Stomach smooth muscle (tissue), 2 donors: ENCODE measurements around the gene UBE2D2.
A peak's percentile ranks its signal among the peaks of the same experiment; 100 is the strongest.

Source experiments
- H3K27ac ChIP-seq: one replicate; pipeline ENCODE4 v1.7.0; 2013; ENCODE audit warnings: mild to moderate bottlenecking, low read length, inconsistent platforms
- H3K27me3 ChIP-seq, 2 donors: one replicate each; pipeline ENCODE4 v1.7.0; 2013; ENCODE audit warnings: low read length in 2 of 2; ENCODE audit not compliant: insufficient read depth in 2 of 2, control insufficient read depth in 1 of 2
- H3K36me3 ChIP-seq, 2 donors: one replicate each; pipeline ENCODE4 v1.7.0; 2013; ENCODE audit warnings: low read length in 2 of 2; ENCODE audit not compliant: control insufficient read depth in 2 of 2, insufficient read depth in 2 of 2
- H3K4me1 ChIP-seq: one replicate; pipeline ENCODE4 v1.7.0; 2013; ENCODE audit warnings: low read length; ENCODE audit not compliant: control insufficient read depth, insufficient read depth
- H3K4me3 ChIP-seq, 2 donors: one replicate each; pipeline ENCODE4 v1.7.0; 2013; ENCODE audit warnings: low read length in 2 of 2
- H3K9ac ChIP-seq, 2 donors: one replicate each; pipeline ENCODE4 v1.7.0; 2013; ENCODE audit warnings: low read length in 2 of 2, mild to moderate bottlenecking in 1 of 2
- H3K9me3 ChIP-seq, 2 donors: one replicate each; pipeline ENCODE4 v1.7.0; 2013; ENCODE audit warnings: low read length in 2 of 2; ENCODE audit not compliant: control insufficient read depth in 2 of 2
- donor health status: healthy.
- donor health status: Pancreatic carcinoma.

Gene UBE2D2

DNA sequence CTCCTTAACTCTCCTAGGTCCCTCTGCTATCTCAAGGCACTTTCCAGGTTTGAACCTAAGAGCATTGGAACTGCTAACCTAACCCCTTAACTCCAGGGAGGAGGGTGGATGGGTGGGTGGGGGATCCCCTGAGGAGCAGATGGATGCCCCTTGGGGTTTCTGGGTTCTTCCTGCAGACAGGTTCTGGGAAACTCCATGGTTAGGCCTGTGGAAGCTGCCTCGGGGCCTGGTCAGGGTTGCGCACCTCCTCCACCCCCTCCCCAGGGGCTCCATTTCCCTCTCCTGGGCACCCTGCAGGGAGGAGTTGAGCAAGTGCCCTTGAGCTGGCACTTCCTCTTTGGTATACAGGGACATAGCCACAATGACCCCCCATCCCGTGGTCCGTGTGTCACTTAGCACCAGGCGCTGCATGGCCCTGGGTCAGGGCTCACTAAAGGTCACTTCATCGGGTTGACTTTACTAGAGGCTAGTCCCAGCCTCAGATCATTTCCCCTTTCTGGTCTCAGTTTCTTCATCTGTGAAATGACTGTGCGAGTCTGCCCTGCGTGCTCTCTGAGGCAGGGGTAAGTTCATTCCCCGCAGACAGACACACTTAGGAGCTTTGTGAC is 103.1 kb downstream of the UBE2D2 start:
- Histone ChIP-seq H3K27ac (no peak overlapping the region), H3K9me3 (no peaks in the 10 kb centered on the region), H3K9ac (no peak overlapping the region), H3K36me3 (peaks cover 2 to 3% of the 10 kb centered on the region in 2 donors), H3K4me1 (peaks cover 74% of the 10 kb centered on the region), H3K27me3 (no peaks in the 10 kb centered on the region), H3K4me3 (no peak overlapping the region)

DNA sequence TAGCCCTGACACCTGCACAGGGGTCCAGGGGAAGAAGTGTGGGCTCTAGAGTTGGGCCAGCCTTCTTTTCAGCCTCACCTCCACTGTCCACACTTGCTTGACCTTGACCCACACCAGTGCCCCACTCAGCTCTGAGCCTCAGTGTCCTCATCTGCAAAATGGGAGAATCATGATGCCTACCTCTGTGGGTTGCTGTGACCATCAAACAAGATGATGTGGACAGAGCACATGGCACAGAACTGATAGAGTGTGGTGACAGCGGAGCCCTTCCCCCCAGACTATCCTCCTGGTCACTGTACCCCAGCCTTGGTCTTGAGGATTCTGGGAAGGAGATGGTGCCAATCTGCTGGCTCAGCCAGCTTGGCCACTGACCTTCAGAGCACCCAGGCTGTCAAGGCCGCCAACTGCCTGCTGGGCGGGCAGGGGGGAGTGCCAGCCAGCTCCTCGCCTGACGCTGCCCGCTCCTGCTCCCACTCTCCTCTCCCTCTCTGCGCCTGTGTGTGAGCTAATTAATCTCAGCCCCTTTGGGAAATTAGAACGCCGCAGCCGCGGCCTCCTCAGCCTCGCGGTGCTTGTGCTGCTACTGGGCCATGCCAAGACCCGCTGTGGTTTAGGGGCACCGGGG is 103.7 kb downstream of the UBE2D2 start:
- Histone ChIP-seq H3K4me1 (peaks cover 74% of the 10 kb centered on the region), H3K9ac (no peak overlapping the region), H3K27me3 (no peaks in the 10 kb centered on the region), H3K27ac (no peak overlapping the region), H3K4me3 (no peak overlapping the region), H3K36me3 (peaks cover 2 to 3% of the 10 kb centered on the region in 2 donors), H3K9me3 (no peaks in the 10 kb centered on the region)

DNA sequence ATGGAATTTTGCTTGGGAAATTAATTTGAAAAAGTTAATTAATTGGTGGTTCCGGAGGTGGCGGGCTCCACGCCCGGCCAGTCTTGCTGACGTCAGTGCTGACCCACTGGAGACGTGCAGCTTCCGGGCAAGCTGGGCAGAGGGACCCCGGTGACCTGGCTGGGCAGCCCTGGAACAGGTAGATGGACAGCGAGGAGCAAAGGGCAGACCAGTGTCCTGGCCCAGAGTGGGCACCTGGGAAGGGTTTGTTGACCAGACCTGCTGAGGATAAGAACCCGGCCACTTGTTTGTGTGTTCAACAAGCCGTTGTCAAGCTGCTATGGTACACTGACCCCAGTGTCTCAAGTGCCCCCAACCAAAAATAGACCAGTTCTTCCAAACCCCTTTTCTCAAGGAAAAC is 104.5 kb downstream of the UBE2D2 start:
- Histone ChIP-seq H3K27ac (peak overlapping the region; percentile 89), H3K4me3 (no peak overlapping the region), H3K4me1 (peaks cover 73% of the 10 kb centered on the region), H3K9me3 (no peaks in the 10 kb centered on the region), H3K27me3 (no peaks in the 10 kb centered on the region), H3K36me3 (peaks cover 2 to 3% of the 10 kb centered on the region in 2 donors), H3K9ac (no peak overlapping the region)

DNA sequence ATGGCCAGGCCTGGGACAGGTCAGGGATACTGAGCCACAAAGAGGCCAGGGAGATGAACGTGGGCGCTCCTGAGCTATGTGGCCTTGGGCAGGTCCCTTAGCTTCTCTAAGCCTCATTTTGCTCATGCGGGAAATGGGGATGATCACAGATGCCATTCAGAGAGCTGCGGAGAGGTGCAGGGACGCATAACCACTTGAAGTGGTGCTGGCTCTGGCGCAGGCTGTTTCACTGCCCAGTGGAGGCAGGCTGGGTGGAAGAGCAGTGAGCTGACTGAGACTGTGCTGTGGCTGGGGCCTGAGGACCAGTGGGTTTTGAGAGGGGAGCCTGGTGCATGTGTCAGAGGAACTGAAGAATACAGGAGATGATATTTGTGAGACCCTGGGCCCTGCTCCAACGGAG is 105.4 kb downstream of the UBE2D2 start:
- Histone ChIP-seq H3K4me1 (peaks cover 71% of the 10 kb centered on the region), H3K9ac (peak overlapping the region; percentile 21 to 75)

DNA sequence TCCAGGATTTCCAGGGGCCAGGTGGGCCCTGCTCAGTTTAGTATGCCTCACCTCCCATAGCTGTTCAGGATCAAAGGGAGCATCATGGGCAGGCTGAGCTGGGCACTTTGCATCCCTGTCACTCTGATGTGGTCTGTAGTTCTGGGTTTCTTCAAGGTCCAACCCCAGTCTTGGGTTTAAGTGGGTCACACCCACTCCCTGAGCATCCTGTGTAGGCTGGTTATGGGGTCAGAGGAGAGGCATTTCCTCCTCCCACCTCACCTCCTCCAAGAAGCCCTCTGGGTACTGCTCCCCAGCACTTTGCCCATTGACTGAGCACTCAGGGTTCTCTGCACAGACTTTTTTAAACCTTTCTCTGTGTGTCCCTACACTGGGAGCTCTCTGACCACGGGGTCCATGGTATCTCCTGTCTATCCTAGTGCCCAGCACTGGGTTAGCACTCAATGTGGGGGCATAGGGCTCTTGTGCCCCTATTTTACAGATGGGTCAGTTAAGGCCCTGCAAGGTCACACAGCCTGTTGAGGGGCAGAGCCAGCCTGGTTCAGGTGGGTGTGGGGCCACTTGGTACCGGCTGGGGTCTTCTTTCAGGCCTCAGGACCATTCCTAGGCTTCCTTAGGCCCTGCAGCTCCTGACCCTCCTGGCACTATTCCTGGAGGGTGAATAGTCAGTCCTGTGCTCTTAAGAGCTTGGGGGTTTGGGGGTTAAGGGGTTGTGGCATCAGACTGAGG is 106.0 kb downstream of the UBE2D2 start:
- Histone ChIP-seq H3K4me3 (peak overlapping the region; percentile 54 to 72), H3K4me1 (peaks cover 65% of the 10 kb centered on the region), H3K27ac (peak overlapping the region; percentile 89), H3K9me3 (no peaks in the 10 kb centered on the region), H3K9ac (peak overlapping the region; percentile 75 to 93), H3K36me3 (peaks cover 2 to 3% of the 10 kb centered on the region in 2 donors), H3K27me3 (no peaks in the 10 kb centered on the region)

More for the DNA sequence above, 105.4 kb downstream of the UBE2D2 start:
- Histone ChIP-seq H3K9me3 (no peaks in the 10 kb centered on the region), H3K27ac (peak overlapping the region; percentile 89), H3K27me3 (no peaks in the 10 kb centered on the region), H3K4me3 (no peak overlapping the region), H3K36me3 (peaks cover 2 to 3% of the 10 kb centered on the region in 2 donors)

DNA sequence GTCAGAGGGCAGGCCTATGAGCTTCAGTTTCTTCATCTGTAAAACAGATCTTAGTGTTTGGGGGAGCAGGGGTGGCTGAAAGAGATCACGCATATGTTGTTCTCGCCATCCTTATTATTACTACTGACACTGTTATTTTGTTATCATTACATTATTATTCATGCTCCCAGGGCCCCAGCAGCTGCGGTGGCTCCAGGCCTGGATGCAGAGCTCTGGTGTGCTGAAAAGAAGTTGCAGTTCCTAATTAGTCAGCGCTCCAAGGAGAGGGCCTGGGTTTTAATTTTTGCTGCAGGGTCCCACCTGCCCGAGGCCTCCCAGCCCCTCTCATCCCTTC is 106.6 kb downstream of the UBE2D2 start:
- peak overlapping the region; percentile 54 to 72 for H3K4me3 ChIP-seq
- no peaks in the 10 kb centered on the region for H3K27me3 ChIP-seq
- peaks cover 2 to 3% of the 10 kb centered on the region in 2 donors for H3K36me3 ChIP-seq
- H3K4me1 ChIP-seq = peaks cover 60% of the 10 kb centered on the region
- H3K9me3 ChIP-seq = no peaks in the 10 kb centered on the region
- peak overlapping the region; percentile 75 to 93 for H3K9ac ChIP-seq
- peak overlapping the region; percentile 89 for H3K27ac ChIP-seq

DNA sequence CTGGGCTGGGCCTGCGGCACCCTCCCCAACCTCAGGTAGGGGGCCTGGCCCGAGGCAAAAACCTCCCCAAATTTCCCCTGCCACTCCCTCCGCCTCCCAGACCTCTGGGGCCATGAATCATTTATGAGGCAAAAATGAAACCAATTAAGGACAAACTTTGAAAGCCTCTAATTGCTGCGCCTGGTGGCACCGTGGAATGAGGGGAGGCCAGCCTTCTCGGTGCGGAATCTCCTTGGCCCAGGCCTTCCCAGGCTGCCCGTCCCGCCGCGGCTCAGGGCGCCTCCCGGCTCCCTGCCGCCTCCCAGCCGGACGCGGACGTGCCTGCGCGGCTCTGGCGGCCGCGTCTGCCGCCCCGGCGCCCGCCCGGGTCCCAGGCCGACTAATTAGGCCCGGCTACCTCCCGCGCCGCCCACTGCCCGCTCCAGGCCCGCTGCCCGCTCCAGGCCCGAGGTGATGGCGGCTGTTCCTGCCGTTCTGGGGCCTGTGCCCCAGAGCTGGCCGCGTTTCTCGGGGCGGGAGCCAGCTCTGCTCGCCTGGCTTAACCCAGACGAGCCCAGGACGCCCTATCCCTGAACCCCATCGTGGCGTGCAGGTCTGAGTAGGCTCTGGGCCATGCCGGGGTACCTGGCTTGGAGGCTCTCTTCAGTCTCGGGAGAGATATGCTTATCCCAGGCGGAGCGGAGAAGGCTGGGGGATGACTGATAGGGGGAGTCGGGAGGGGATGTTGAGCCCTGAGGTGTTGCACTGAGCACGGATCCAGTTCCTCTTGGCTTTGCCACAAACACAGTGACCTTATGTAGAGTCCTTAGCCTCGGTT is 107.1 kb downstream of the UBE2D2 start:
- peak overlapping the region; percentile 75 to 93 for H3K9ac ChIP-seq
- peak overlapping the region; percentile 89 for H3K27ac ChIP-seq
- peaks cover 2 to 3% of the 10 kb centered on the region in 2 donors for H3K36me3 ChIP-seq
- no peaks in the 10 kb centered on the region for H3K27me3 ChIP-seq
- no peaks in the 10 kb centered on the region for H3K9me3 ChIP-seq
- peak overlapping the region; percentile 54 to 72 for H3K4me3 ChIP-seq
- peaks cover 63% of the 10 kb centered on the region for H3K4me1 ChIP-seq

DNA sequence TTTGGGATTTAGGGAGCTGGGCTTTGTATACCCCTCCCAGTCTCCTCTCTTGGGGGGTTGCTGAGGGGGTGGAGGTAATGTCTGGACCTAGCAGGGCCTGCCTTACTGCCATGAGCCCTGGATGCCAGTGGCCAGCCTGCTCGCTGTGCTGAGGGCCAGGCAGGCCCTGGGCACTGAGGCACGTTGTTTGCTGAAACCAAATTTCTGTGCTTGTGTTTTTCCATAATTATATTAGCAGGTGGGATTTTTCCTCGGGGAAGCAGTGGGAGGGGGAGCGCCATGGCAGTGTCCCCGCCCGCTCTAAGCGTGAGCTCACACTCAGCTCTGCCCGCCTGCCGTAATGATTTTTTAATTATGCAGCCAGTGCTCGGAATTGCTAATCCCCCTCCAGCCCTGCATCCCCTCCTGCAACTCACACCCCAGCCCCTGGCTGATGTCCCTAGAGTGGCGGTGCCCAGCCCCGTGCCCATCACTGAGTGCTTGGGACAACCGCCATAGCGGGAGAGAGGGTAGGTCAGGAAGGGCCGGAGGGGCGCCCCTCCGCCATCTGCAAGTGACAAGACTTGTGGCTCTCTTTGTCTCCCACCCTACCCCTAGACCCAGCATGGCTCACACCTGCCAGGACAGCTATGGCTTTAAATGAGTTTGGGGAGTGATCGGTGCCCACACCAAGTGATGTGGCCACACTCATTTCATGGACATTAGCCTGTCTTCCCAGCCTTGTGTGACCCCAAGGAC is 108.0 kb downstream of the UBE2D2 start:
- H3K9ac ChIP-seq = peak overlapping the region; percentile 75 to 93
- H3K4me1 ChIP-seq = peaks cover 63% of the 10 kb centered on the region
- peak overlapping the region; percentile 54 to 72 for H3K4me3 ChIP-seq

DNA sequence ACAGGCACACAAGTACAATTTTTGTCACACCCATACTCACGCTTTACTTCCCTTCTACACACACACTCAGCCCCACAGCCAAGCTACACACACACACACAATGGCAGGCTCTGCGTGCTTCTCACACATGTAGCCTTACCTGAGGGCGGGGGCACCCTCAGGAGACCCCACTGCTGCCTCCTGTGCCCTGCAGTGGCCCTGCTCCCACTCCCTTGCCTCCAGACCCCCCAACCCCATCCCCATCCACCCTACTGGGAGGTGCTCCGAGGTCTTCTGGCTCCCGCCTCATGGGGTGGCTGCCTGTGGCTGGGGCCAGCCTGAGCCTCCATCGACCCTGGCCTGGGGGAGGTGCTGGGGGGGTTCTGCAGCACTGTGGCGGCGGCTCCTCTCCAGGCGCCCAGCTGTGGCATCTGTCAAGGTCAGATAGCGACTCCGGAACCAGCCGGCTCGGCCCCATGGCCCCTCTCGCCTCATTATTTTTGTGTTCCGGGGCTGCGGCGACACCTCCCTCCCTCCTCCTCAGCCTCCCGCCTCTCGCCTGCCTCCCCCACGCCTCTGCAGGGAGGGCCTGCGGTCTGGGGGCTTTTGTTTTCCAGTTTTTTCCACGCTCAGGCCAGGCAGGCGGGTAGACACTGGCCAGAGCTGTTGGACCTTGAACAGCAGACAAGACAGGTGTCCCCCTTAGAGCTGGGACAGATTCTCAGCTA is 108.7 kb downstream of the UBE2D2 start:
- H3K27me3 ChIP-seq = no peaks in the 10 kb centered on the region
- peak overlapping the region; percentile 89 for H3K27ac ChIP-seq
- peaks cover 0 to under 1% of the 10 kb centered on the region in 2 donors for H3K36me3 ChIP-seq
- H3K4me1 ChIP-seq = peaks cover 68% of the 10 kb centered on the region
- H3K9me3 ChIP-seq = no peaks in the 10 kb centered on the region
- H3K9ac ChIP-seq = no peak overlapping the region
- H3K4me3 ChIP-seq = no peak overlapping the region

More for the DNA sequence above, 108.0 kb downstream of the UBE2D2 start:
- Histone ChIP-seq H3K36me3 (peaks cover 0 to 3% of the 10 kb centered on the region in 2 donors), H3K27me3 (no peaks in the 10 kb centered on the region), H3K9me3 (no peaks in the 10 kb centered on the region), H3K27ac (peak overlapping the region; percentile 89)
